Psoas muscle (tissue), 8 donors: Measurements from ENCODE around the gene NUP210. TPM values are rescaled to one million over a fixed set of nuclear protein-coding genes. Genes with fewer than 3 reads are reported as not detected.

Experiments used
- ATAC-seq, 4 donors: fragments of 200-7000 bp; cut with Tn5 transposase; one replicate each; pipeline ENCODE4 v1.9.1; 2020; ENCODE audit warnings: moderate library complexity in 3 of 4, mild to moderate bottlenecking in 2 of 4
- DNase-seq, 2 donors: peaks; one replicate each; pipeline ENCODE4 v3.0.0-alpha.2; 2020
- H3K27ac ChIP-seq: fragments of 200-600 bp; one replicate; pipeline ENCODE4 v1.8.0; 2022
- H3K27me3 ChIP-seq, 3 donors: fragments of 200-600 bp in 1 of 3; one replicate each; pipeline versions ENCODE4 v1.6.1 to v1.8.0; 2013 to 2022; ENCODE audit warnings: low read length in 2 of 3, mild to moderate bottlenecking in 2 of 3, moderate library complexity in 1 of 3; ENCODE audit not compliant: insufficient read depth in 3 of 3
- H3K36me3 ChIP-seq, 2 donors: fragments of 200-600 bp in 1 of 2; one replicate each; pipeline versions ENCODE4 v1.6.1 to v1.8.0; 2013 to 2022; ENCODE audit warnings: low read depth in 1 of 2, mild to moderate bottlenecking in 1 of 2, moderate library complexity in 1 of 2; ENCODE audit not compliant: insufficient read depth in 1 of 2
- H3K4me1 ChIP-seq: fragments of 200-600 bp; one replicate; pipeline ENCODE4 v1.8.0; 2022
- H3K4me3 ChIP-seq: fragments of 200-600 bp; one replicate; pipeline ENCODE4 v1.8.0; 2022; ENCODE audit warnings: mild to moderate bottlenecking
- H3K9me3 ChIP-seq: fragments of 200-600 bp; one replicate; pipeline ENCODE4 v1.8.0; 2022
- CTCF ChIP-seq: fragments of 200-600 bp; IDR thresholded peaks from one replicate; pipeline ENCODE4 v1.8.0; 2022; ENCODE audit warnings: antibody characterized with exemption
- WGBS, 3 donors: extraction: QIAGEN DNeasy Blood & Tissue Kit; methylation state at CpG; one replicate each; pipeline versions ENCODE4 v1.1.6 to v1.1.7; 2013; 5-methylcytosine and 5-hydroxymethylcytosine counted together
- intact Hi-C, 2 donors: fragments of 100-400 bp; cut with DNase I; formaldehyde crosslinking; loops; one replicate each; pipeline versions ENCODE4 v1.11.0 to v1.14.2; 2022
- polyA plus RNA-seq, 3 donors: library from polyadenylated mRNA; stranded (reverse); fragments of 200-250 nt; gene quantifications; one replicate each; pipeline ENCODE4 v1.2.3, GENCODE V29; 2013
- total RNA-seq, 4 donors: library from RNA; stranded (reverse); fragmentation: NEBNext Ultra II Directional in 2 of 4; extraction: Animal tissue kit (Norgen Biotek cat#: 25700) in 2 of 4; gene quantifications; one replicate each; pipeline versions ENCODE4 v1.2.1 to v1.2.4, GENCODE V29; 2021 to 2023
- donor health status: healthy with polysubstance abuse.
- donor health status: DM: no; HTN: no; CAD: no; lungs with moderate emphysema.
- donor health status: Bipolar disorder and iron deficiency.
- donor health status: healthy.
- donor health status: DM: yes; HTN: yes; CAD: no.
- donor health status: DM: no; HTN: no; CAD: no.
- donor health status: DM: no; HTN: no; CAD: no.
- donor health status: DM: yes; HTN: yes; CAD: no.

The NUP210 gene
- total and polyA plus RNA-seq, 7 donors, result 0.29 to 8.0 (median 2.1) TPM

GRCh38 chr3:13280811-13281506 lies 139.2 kb downstream of the NUP210 start:
- Histone ChIP-seq H3K4me3 (peak overlapping the region; percentile 56), H3K36me3 (no peaks in the 10 kb centered on the region), H3K4me1 (peaks cover 3% of the 10 kb centered on the region), H3K27me3 (peaks cover 0 to 41% (median 10%) of the 10 kb centered on the region in 3 donors), H3K27ac (peak overlapping the region; percentile 18), H3K9me3 (no peaks in the 10 kb centered on the region)
- no peak for TF ChIP-seq CTCF
- intact Hi-C loops, result loop anchor here in 1 of 2 donors (5.0 kb wide), 1 partner anchor 189 kb away; no protein-coding TSS in a partner anchor
- DNase-seq (peak in 1 of 2 donors; percentile 57), ATAC-seq (peak in 3 of 4 donors; percentile 10 to 19 (median 18))
- 39 to 58% (median 51%) methylated on average over 19 of the region's 19 CpGs for WGBS, 3 donors

GRCh38 chr3:13280122-13280790 lies 139.9 kb downstream of the NUP210 start:
- Histone ChIP-seq H3K4me3 (no peak overlapping the region), H3K27ac (peak overlapping the region; percentile 18)
- ATAC-seq, result no peak

GRCh38 chr3:13279532-13279910 lies 140.6 kb downstream of the NUP210 start:
- Histone ChIP-seq H3K4me1 (peaks cover 7% of the 10 kb centered on the region), H3K27me3 (peaks cover 0 to 27% (median 8%) of the 10 kb centered on the region in 3 donors), H3K9me3 (no peaks in the 10 kb centered on the region), H3K36me3 (no peaks in the 10 kb centered on the region), H3K4me3 (no peak overlapping the region), H3K27ac (no peak overlapping the region)
- ATAC-seq (no peak), DNase-seq (peak in 1 of 2 donors; percentile 10)
- WGBS, 3 donors, result 93 to 96% (median 94%) methylated on average over 6 of the region's 6 CpGs
- intact Hi-C loops, result no loop called here
- no peak for TF ChIP-seq CTCF

More at GRCh38 chr3:13280122-13280790, 139.9 kb downstream of the NUP210 start:
- intact Hi-C loops, result loop anchor here in 1 of 2 donors (5.0 kb wide), 1 partner anchor 188 kb away; no protein-coding TSS in a partner anchor
- H3K9me3 ChIP-seq, result no peaks in the 10 kb centered on the region
- no peak for TF ChIP-seq CTCF
- H3K27me3 ChIP-seq, result peaks cover 0 to 34% (median 9%) of the 10 kb centered on the region in 3 donors
- H3K4me1 ChIP-seq, result peaks cover 3% of the 10 kb centered on the region
- 95 to 97% (median 96%) methylated on average over 8 of the region's 8 CpGs for WGBS, 3 donors
- H3K36me3 ChIP-seq, result no peaks in the 10 kb centered on the region
- peak in 1 of 2 donors; percentile 43 for DNase-seq

DNA sequence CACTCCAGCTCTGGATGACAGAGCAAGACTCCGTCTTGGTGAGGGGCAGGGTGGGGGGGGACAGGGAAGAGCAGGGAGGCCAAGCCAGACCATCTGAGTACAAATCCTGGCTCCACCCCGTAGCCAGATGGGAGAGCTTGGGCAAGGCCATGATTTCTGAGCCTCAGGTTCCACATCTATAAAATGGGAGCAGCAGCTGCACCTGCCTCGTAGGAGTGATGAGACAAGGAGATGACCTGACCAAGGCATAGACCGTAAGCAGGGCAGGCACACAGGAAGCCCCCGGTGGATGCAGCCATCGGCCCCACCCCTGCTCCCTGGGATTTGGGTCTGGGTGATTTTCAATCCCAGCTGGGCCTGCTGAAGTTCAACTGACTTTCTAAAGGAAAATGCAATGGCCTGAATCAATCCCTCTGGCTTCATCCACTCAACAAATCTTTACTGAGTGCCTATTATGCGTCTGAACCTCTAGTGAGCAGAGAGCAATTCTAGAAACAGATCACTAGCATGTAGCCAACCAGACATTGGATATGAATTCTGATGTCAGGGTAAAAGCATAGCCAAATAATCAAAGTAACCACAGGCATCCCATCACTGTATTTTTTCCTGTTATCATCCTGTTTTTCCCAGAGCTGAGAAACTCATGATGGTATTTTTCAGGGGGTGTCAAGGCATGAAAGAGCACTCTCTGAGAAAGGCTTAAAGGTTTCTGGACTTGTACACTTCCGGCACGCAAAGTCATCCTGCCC lies 141.2 kb downstream of the NUP210 start:
- Histone ChIP-seq H3K27ac (no peak overlapping the region), H3K9me3 (no peaks in the 10 kb centered on the region), H3K36me3 (no peaks in the 10 kb centered on the region), H3K27me3 (peaks cover 0 to 21% (median 8%) of the 10 kb centered on the region in 3 donors), H3K4me3 (no peak overlapping the region), H3K4me1 (peaks cover 8% of the 10 kb centered on the region)
- no peak for TF ChIP-seq CTCF
- 89 to 94% (median 91%) methylated on average over 9 of the region's 9 CpGs for WGBS, 3 donors
- peak in 1 of 2 donors; percentile 16 for DNase-seq
- ATAC-seq, result no peak
- intact Hi-C loops, result no loop called here
